ENCODE data around the gene LPCAT1. TPM values are rescaled to one million over a fixed set of nuclear protein-coding genes. Genes with fewer than 3 reads are reported as not detected.
"Not testable (repeated sequence)": the region's sequence is repeated elsewhere in the genome, so short reads cannot be mapped to it uniquely, and the experiment has no call there.

LPCAT1 gene
- 47.8 TPM for polyA plus RNA-seq (2012; ENCODE audit: insufficient read depth, insufficient read length)

GRCh38 chr5:1523793-1524480 is at the start of gene LPCAT1:
TSS of gene LPCAT1 (minus strand) at chr5:1523960. CDS start at chr5:1523844, 116 bp downstream.
- H3K4me3 ChIP-seq (ENCODE audit: low read length): peak within 1 kb of the TSS; percentile 62
- DNase-seq (ENCODE audit: low read depth, low spot score): peak; percentile 41

GRCh38 chr5:1571875-1572274 is 48.1 kb upstream of the LPCAT1 start:
- not testable (repeated sequence) for DNase-seq (ENCODE audit: low read depth, low spot score)

GRCh38 chr5:1570975-1571374 is 47.2 kb upstream of the LPCAT1 start:
- DNase-seq (ENCODE audit: low read depth, low spot score): no peak
- H3K4me3 ChIP-seq (ENCODE audit: low read length): no peak overlapping the region

More at GRCh38 chr5:1571875-1572274, 48.1 kb upstream of the LPCAT1 start:
- H3K4me3 ChIP-seq (ENCODE audit: low read length): not testable (repeated sequence)

- no peak overlapping the region for H3K4me3 ChIP-seq (ENCODE audit: low read length)
- no peak for DNase-seq (ENCODE audit: low read depth, low spot score)
Observed at GRCh38 chr5:1568201-1568979, 44.6 kb upstream of the LPCAT1 start.

- DNase-seq (ENCODE audit: low read depth, low spot score); H3K4me3 ChIP-seq (ENCODE audit: low read length): not testable (repeated sequence)
Observed at GRCh38 chr5:1567527-1568200, 43.9 kb upstream of the LPCAT1 start.

- DNase-seq (ENCODE audit: low read depth, low spot score): no peak
- no peak overlapping the region for H3K4me3 ChIP-seq (ENCODE audit: low read length)
Observed at GRCh38 chr5:1565737-1566734, 42.3 kb upstream of the LPCAT1 start.

- DNase-seq (ENCODE audit: low read depth, low spot score): no peak
- no peak overlapping the region for H3K4me3 ChIP-seq (ENCODE audit: low read length)
Observed at GRCh38 chr5:1564824-1565736, 41.3 kb upstream of the LPCAT1 start.

GRCh38 chr5:1564182-1564748 is 40.5 kb upstream of the LPCAT1 start:
- H3K4me3 ChIP-seq (ENCODE audit: low read length): no peak overlapping the region
- no peak for DNase-seq (ENCODE audit: low read depth, low spot score)

- H3K4me3 ChIP-seq (ENCODE audit: low read length): no peak overlapping the region
- no peak for DNase-seq (ENCODE audit: low read depth, low spot score)
Observed at GRCh38 chr5:1563617-1564181, 39.9 kb upstream of the LPCAT1 start.

- H3K4me3 ChIP-seq (ENCODE audit: low read length): no peak overlapping the region
- no peak for DNase-seq (ENCODE audit: low read depth, low spot score)
Observed at GRCh38 chr5:1563051-1563461, 39.3 kb upstream of the LPCAT1 start.

- no peak overlapping the region for H3K4me3 ChIP-seq (ENCODE audit: low read length)
- no peak for DNase-seq (ENCODE audit: low read depth, low spot score)
Observed at GRCh38 chr5:1562599-1562998, 38.8 kb upstream of the LPCAT1 start.

GRCh38 chr5:1561402-1561929 is 37.7 kb upstream of the LPCAT1 start:
- DNase-seq (ENCODE audit: low read depth, low spot score): no peak
- H3K4me3 ChIP-seq (ENCODE audit: low read length): no peak overlapping the region

- DNase-seq (ENCODE audit: low read depth, low spot score); H3K4me3 ChIP-seq (ENCODE audit: low read length): not testable (repeated sequence)
Observed at GRCh38 chr5:1560499-1560898, 36.7 kb upstream of the LPCAT1 start.

- H3K4me3 ChIP-seq (ENCODE audit: low read length): no peak overlapping the region
- no peak for DNase-seq (ENCODE audit: low read depth, low spot score)
Observed at GRCh38 chr5:1558944-1559343, 35.2 kb upstream of the LPCAT1 start.

GRCh38 chr5:1557114-1557873 is 33.5 kb upstream of the LPCAT1 start:
- DNase-seq (ENCODE audit: low read depth, low spot score): no peak
- no peak overlapping the region for H3K4me3 ChIP-seq (ENCODE audit: low read length)
